Activated T-helper 1 cell treated with anti-CD3 and anti-CD28 coated beads, Interleukin-2, amount 50 U/mL, for 16 hours (primary cell): ENCODE data around the gene TPGS1.

ENCODE experiments used
- DNase-seq, 2 donors: peaks; one replicate each; pipeline ENCODE4 v3.0.0-alpha.2; 2020; ENCODE audit warnings: low read depth in 1 of 2, low spot score in 1 of 2

TPGS1 gene

DNA sequence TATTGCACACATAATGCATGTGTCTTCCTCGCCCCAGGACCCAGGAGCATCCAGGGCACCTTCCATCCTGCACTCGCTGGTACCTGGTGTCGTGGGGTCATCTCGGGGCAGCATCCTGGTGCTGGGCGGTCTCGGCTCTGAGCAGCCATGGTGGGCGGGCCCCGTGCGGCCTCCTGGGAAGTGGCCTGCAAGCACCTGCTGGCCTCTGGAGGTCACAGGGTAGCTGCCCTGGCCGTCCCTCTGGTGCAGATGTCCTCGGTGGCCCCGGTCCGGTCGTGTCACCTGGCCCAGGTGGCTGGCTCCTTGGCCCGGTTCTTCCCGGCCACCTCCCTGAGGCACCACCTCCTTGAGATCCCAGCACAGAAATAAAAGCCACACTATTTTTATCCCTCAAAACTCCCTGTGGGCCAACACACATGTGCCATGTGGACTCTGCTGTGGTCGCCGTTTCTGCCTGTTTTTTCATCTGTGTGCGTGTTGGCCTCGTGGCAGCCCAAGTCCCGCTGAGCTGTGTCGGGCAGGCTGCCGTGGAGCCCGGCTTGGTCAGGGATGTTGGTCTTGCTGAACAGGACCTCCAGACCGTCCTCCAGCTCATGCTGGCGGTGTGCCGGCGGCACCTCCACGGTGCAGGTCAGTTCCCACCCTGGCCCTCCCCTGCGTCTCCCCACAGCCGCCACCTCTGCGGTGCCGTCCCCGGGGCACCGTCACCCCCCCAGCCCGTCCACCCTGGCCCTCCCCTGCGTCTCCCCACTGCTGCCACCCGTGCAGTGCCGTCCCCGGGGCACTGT is 31.5 kb downstream of the TPGS1 start:
- DNase-seq = no peak

DNA sequence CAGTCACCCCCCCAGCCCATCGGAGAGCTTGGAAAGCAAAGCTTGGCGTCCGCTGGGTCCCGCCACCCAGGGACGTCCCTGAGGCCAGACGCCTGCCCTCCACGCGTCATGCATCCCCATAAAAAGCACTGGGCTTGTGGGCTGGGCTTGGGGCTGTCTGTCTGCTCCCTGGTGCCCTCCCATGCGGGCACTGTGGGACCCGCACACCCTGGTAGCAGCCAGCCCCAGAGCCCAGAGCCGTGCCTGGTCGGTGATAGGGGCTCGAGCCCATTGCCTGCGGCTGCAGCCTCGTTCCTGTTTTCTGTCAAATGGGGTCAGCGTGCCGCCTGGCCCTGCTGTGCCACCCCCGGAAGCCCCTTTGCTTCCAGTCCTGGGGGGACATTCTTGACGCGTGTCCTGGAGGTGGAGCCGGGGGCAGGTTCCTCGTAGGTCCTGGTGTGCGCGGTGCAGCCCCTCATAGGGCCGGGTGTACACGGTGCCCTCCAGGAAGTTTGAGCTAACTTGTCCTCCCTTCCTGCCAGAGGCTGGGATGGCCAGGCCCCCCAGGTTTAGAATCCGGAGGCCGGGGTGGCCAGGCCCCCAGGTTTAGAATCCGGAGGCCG is 32.2 kb downstream of the TPGS1 start:
- DNase-seq = no peak

DNA sequence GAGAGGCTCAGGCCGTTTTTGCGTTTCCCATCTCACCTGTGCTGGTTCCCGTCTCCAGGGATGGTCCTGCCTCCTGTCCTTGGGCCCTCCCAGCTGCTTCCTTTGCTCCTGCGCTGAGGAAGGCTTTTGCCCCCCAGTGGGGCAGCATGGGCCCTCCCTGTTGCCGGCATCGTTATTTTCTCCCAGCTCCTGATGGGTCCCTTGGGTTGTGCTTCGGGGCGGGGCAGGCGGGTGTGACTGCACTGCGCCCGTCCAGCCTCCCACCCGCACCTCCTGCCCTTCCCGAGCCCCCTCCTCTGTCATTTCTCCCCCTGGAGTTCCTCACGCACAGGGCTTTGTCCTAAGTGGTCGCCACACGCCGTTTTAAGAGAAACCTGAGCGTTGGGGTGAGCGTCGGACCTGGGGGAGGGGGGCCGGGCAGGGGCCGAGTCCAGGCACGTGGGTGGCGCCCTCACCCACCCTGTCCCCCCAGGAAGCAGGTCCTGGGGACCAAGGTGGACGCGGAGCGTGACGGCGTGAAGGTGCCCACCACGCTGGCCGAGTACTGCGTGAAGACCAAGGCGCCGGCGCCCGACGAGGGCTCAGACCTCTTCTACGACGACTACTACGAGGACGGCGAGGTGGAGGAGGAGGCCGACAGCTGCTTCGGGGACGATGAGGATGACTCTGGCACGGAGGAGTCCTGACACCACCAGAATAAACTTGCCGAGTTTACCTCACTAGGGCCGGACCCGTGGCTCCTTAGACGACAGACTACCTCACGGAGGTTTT is 33.8 kb downstream of the TPGS1 start:
- DNase-seq = no peak

DNA sequence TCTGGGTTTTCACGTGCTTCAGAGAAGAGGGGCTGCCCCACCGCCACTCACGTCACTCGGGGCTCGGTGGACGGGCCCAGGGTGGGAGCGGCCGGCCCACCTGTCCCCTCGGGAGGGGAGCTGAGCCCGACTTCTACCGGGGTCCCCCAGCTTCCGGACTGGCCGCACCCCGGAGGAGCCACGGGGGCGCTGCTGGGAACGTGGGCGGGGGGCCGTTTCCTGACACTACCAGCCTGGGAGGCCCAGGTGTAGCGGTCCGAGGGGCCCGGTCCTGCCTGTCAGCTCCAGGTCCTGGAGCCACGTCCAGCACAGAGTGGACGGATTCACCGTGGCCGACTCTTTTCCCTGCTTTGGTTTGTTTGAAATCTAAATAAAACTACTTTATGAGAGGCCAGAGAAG is 34.4 kb downstream of the TPGS1 start:
- DNase-seq = no peak

DNA sequence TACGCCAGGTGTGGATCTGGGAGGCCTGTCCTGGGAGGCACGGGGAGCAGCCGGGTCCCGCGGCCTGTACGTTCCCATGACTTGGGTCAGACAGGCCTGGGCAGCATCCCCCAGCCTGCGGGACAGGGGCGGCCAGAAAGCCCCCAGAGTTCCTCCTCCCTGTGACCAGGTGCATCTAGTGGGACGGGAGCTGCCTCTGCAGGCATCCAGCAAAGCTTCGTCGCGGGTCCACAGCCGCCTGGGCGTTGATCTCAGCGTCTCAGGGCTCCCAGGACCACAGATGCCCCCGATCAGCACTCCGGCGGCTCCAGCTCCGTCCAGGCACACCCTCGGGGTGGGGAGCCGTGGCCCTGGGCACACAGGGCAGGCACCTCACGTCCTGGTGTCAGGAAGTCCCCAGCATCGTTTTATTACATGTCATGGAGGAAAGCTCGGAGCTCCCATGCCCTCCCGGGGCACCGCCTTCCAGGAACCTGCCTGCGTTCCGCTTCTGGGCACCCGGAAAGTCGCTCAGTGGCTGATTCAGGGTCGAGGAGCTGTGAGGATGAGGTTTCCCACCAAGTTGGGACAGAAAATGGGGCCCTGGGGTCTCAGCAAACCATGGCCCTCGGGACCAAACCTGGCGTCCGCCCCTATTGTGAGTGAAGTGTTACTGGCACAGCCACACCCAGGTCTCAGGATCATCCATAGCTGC is 35.0 kb downstream of the TPGS1 start:
- DNase-seq = no peak

DNA sequence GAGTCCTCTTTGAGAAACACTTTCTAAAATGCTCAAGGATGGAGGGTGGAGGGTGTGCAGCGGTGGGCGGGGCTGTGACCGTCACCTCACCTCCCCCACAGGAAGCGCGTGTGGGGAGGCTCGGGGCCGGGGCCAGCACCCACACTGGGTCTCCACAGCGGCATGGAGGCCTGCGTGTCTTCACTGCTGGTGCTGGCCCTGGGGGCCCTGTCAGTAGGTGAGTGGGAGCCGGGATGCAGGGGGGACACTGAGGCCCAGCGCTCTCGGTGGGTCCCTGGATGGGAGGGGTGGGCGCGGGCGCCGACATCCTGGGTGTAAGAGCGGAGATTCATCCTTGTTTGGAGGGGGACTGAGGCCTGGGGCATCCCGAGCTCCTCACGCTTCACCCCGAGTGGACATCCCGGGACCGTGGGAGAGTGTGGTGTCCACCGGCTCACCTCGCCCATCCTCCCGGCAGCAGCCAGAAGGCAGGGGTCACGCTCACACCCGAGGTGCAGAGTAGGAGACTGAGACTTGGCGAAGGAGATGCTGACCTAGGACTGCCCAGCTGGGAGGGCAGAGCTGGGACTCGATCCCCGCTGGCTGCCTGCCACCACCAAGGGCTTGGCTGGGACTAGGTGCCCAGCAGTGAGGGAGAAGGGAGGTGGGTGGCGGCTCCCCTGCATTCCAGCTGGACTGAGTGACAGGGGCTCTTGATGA is 36.8 kb downstream of the TPGS1 start, which contains the start of gene GZMM:
TSS of gene GZMM (plus strand) at position 144 of the 699 bp plus-strand sequence. CDS start at position 163, 19 bp downstream.
- peak; percentile 54 to 66 for DNase-seq

DNA sequence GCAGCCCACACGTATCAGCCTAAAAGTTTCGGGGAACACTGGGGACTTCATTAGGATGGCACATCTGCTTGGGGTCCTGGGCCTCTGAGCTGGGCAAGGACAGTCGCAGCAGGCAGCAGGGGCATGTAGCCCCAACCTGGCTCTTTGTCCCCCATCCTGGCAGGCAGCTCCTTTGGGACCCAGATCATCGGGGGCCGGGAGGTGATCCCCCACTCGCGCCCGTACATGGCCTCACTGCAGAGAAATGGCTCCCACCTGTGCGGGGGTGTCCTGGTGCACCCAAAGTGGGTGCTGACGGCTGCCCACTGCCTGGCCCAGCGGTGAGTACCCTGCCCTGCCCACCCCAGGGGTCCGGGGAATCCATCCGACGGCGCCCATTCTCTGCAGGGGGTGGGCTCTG is 39.8 kb downstream of the TPGS1 start:
- DNase-seq = no peak

DNA sequence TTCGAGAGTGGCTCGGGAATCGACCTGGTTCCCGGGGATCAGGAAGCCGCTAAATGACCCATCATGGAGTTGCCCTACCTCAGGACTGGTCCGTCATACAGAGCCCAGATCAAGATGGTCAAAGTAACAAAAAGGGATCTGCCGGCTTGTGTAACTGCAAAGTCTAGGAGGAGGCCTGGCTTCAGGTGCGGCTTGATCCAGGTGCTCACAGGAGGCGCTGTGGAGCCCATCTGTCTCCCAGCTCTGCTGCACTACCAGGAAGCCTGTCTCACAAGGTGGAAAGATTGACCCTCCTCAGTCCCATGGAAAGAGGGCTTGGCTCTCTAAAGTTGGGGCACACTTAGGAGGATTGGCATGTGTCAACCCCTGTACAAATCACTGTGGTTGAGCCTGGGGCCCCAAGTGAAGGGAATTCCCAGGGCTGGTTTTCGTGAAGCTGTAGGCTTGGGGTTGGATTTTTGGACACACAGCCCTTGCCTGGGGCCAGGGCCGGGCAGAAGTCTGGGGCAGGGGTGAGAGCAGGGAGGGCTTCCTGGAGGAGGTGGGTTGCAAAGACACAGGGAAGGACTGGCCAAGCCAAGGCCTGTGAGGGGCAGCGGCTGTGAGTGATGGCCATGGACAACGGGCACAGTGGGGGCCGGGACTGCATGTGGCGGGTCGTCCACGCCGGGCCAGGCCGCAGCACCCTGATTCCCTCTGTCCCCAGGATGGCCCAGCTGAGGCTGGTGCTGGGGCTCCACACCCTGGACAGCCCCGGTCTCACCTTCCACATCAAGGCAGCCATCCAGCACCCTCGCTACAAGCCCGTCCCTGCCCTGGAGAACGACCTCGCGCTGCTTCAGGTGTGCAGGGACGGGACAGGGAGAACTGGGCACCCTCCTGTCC is 40.8 kb downstream of the TPGS1 start:
- no peak for DNase-seq

DNA sequence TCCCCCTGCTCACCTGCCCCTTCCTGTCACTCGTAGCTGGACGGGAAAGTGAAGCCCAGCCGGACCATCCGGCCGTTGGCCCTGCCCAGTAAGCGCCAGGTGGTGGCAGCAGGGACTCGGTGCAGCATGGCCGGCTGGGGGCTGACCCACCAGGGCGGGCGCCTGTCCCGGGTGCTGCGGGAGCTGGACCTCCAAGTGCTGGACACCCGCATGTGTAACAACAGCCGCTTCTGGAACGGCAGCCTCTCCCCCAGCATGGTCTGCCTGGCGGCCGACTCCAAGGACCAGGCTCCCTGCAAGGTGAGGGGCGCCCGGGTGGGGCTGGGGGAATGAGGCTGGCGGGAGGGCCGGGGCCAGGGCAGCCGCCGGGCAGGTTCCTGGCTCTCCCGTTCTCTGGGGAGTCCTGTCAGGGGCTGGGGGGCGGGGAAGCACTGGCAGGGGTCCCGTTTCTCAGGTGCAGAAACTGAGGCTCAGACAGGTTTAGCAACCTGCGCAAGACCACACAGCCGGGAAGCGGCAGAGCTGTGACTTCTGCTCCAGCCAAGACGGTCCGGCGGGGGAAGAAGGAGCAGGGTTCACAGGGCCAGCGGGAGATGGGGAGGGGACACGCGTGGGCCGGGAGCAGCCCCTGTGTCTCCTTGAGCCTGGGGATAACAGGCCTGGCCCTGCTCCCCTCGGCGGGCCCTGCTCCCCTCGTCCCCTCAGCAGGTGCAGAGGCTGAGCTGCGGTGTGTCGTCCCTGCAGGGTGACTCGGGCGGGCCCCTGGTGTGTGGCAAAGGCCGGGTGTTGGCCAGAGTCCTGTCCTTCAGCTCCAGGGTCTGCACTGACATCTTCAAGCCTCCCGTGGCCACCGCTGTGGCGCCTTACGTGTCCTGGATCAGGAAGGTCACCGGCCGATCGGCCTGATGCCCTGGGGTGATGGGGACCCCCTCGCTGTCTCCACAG is 41.9 kb downstream of the TPGS1 start:
- DNase-seq = no peak

DNA sequence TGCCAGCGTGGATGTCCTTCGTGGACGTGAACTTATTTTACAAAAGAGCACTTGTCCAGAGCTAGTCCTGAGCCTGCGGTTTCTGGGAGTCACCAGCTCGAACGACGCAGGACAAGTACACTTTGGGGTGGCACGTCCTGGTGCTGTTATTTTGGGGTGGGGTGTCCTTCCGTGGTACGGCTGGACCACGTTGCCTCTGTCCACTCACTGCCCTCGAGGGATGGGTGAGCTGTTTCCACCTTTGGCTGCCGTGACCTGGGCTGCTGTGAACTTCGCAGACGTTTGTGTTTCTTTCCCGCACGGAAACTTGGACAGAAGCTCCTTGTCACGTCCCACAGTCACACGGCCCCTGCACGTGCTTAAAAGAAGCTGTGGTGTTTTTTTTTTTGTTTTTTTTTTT is 47.5 kb downstream of the TPGS1 start:
- DNase-seq = no peak

DNA sequence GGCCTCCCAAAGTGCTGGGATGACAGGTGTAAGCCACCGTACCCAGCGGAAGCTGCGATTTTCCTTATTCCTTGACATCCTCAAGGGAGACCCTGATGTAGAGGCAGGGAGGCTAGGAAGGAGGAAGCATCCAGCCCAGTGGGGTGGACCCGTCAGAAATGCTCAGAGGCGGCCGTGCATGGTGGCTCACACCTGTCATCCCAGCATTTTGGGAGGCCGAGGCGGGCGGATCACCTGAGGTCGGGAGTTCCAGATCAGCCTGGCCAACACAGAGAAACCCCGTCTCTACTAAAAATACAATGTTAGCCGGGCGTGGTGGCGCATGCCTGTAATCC is 48.1 kb downstream of the TPGS1 start:
- no peak for DNase-seq

DNA sequence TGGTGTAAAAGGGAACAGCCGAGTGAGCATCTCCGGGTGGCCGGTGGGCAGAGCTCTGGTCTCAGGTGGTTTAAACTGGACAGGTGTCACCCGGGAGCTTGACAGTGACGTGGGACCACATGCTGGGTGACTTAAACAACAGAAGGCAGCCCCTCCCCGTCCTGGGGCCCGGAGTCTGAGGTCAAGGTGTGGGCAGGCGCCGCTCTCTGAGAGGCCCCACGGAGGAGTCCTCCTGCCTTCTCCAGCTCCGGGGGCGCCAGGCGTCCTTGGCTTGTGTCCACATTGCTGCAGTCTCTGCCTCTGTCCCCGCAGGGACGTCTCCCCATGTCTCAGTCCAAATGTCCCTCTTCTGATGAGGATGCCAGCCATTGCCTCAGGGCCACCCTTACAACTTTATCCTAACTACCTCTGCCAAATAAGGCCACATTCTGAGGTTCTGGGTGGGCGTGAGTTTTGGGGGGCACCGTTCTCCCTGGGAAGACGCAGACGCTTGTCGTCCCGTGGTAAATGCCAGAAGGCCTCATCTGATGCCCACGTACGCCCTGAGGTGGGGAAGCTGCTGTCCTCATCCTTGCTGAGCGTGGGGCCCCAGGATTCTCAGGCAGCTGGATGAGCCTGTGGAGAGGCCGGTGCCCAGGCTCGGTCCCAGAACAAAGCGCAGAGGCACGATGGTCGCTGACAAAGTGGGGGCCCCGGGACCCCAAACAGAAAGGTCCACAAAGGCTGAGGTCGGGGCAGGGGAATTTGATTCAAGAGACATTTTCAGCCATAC is 49.5 kb downstream of the TPGS1 start:
- no peak for DNase-seq

DNA sequence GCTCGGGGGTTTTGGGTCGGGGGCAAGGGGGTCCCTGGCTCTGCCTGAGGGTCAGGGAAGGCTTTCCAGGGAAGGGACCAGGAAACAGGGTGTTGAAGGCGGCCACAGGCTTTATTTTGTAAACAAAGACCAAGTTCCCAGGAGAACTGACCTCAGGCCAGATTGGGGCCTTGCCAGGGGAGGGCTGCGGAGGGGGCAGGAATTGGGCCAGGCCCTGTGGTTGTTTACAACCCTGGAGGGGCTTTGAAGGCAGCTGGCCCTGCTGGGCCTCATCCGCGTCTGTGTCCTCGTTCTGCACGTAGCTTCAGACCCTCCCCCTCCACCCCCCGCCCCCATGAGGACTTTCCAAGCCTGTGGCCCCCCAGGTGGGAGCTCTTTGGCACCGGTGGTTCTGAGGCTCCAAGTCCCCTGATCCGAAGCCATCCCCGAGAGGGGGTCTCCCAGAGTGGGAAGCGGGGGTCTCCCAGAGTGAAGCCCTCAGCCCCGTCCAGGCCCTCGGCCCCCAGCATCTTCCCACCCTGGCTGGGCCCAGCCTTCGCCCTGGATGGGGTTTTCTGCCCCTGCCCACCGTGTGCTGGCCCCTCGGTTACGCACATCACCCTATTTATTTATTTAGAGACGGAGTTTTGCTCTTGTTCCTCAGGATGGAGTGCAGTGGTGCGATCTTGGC is 51.6 kb downstream of the TPGS1 start:
- no peak for DNase-seq

DNA sequence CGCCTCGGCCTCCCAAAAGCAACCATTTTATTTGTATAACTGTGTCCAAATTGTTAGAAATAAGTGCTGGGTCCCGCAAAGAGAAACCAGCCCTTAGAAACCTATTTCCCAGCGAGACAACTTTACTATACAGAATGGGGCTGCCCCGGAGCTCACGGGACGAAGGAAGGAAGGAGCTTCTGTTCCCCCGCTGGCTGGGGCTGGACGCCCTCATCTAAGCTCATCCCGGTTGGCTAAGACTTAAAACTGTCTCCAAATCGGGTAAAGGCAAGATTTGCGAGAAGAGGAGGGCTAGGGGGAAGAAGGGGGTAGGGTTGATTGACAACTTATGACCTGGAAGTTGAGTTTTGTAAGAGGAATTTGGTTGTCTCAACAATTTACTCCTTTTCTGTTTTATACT is 52.8 kb downstream of the TPGS1 start:
- DNase-seq = no peak

DNA sequence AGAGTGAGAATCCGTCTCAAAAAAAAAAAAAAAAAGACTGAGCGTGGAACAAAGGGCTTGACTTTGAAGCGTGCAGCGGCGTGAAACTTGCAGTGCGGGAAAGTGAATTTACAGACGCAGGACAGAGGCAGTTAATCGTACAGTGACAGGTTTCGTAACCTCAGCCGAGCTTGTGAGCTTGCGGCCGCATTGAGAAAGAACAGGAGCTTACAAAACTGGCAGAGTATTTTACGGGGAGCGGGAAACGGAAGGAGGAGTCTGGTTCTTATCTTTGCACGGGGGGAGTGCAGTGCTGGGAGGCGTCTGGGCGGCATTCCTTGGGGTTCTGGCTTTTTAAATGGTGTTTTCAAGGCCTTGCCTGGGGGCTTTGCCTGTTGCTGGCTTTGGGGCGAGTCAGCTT is 59.1 kb downstream of the TPGS1 start:
- DNase-seq = no peak

DNA sequence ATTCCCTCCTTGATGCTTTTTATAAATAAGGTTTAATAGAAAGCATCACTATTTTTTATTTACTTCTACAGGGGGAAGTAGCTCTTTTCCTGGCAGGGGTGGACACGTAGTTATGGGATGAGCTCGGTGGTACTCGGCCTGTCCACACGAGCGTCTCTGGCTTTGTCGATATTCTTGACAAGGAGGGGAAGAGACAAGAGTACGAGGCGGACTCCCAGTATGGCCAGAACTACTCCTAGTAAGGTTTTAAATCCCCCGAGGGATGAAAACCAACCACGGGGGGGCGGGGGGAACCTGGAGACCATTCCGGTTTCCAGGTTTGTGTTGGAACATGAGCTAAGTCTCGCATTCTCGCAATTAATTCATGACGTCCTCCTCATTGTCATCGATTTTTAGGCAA is 59.5 kb downstream of the TPGS1 start:
- DNase-seq = no peak

DNA sequence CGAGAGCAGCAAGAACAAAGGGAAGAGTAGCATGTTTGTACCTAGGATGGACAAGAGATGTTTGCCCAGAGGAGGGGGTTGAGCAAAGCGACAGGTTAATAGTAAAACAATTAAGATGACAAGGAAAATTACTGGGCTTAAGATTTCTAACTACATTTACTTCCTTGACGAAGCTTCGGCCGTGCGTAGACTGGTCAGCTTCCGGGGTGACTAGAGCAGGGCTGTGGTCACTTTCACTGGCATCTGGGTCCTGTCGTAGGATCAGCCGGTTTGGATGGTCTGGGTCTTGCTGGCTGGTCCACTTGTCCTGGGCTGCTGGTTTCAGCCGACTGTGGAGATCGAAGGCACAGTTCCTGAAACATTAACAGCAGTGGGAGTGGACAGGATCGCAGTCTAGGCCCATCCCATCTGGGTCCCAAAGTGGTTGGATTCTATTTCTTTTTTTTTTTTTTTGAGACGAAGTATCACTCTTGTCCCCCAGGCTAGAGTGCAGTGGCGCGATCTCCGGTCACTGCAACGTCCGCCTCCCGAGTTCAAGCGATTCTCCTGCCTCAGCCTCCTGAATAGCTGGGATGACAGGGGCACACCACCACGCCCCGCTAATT is 60.1 kb downstream of the TPGS1 start:
- no peak for DNase-seq
